ENCODE data around the gene ARHGAP6.

DNA sequence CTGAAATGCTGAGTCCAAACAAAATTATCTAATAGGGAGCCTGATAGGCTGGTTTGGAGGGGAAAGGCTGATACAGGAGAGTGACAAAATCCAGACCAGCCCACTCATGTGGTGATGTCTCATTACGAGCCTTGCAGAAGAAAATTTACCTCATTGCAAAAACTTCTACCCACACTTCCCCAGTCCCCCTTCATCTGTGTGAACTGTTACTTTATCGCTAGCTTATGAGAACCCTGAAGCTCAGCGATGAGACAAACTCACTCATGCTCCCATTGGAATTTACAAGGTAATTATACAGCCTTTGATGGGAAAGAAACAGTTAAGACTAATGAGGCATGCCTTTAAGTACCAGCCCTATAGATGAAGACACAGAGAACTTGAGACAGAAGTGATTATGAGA is 76.1 kb downstream of the ARHGAP6 start:
- TF ChIP-seq EGR1 (IDR thresholded peaks at IDR 0.05), result no peak
- TF ChIP-seq, protein P1, sequence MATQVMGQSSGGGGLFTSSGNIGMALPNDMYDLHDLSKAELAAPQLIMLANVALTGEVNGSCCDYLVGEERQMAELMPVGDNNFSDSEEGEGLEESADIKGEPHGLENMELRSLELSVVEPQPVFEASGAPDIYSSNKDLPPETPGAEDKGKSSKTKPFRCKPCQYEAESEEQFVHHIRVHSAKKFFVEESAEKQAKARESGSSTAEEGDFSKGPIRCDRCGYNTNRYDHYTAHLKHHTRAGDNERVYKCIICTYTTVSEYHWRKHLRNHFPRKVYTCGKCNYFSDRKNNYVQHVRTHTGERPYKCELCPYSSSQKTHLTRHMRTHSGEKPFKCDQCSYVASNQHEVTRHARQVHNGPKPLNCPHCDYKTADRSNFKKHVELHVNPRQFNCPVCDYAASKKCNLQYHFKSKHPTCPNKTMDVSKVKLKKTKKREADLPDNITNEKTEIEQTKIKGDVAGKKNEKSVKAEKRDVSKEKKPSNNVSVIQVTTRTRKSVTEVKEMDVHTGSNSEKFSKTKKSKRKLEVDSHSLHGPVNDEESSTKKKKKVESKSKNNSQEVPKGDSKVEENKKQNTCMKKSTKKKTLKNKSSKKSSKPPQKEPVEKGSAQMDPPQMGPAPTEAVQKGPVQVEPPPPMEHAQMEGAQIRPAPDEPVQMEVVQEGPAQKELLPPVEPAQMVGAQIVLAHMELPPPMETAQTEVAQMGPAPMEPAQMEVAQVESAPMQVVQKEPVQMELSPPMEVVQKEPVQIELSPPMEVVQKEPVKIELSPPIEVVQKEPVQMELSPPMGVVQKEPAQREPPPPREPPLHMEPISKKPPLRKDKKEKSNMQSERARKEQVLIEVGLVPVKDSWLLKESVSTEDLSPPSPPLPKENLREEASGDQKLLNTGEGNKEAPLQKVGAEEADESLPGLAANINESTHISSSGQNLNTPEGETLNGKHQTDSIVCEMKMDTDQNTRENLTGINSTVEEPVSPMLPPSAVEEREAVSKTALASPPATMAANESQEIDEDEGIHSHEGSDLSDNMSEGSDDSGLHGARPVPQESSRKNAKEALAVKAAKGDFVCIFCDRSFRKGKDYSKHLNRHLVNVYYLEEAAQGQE (IDR thresholded peaks at IDR 0.05; ENCODE audit: low read depth), result no peak
- no peak for TF ChIP-seq NFIC (IDR thresholded peaks at IDR 0.05)
- TF ChIP-seq FOXM1 (IDR thresholded peaks at IDR 0.05; ENCODE audit: borderline replicate concordance, low read depth), result no peak
- TF ChIP-seq, protein P2, sequence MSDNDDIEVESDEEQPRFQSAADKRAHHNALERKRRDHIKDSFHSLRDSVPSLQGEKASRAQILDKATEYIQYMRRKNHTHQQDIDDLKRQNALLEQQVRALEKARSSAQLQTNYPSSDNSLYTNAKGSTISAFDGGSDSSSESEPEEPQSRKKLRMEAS (IDR thresholded peaks at IDR 0.05), result no peak
- TF ChIP-seq TAF1 (IDR thresholded peaks at IDR 0.05; ENCODE audit: low read depth), result no peak
- TF ChIP-seq YY1 (IDR thresholded peaks at IDR 0.05; ENCODE audit: low read depth), result no peak
- TF ChIP-seq RAD21 (IDR thresholded peaks at IDR 0.05; ENCODE audit: low read depth), result no peak
- no peak for TF ChIP-seq EP300 (IDR thresholded peaks at IDR 0.05; ENCODE audit: borderline replicate concordance)
- TF ChIP-seq TEAD4 (IDR thresholded peaks at IDR 0.05), result no peak
- TF ChIP-seq ZBTB7A (IDR thresholded peaks at IDR 0.05; ENCODE audit: low read depth), result no peak
- no peak for TF ChIP-seq CREB1 (IDR thresholded peaks at IDR 0.05; ENCODE audit: low read depth)
